ENCODE measurements around the gene RYR1.

DNA sequence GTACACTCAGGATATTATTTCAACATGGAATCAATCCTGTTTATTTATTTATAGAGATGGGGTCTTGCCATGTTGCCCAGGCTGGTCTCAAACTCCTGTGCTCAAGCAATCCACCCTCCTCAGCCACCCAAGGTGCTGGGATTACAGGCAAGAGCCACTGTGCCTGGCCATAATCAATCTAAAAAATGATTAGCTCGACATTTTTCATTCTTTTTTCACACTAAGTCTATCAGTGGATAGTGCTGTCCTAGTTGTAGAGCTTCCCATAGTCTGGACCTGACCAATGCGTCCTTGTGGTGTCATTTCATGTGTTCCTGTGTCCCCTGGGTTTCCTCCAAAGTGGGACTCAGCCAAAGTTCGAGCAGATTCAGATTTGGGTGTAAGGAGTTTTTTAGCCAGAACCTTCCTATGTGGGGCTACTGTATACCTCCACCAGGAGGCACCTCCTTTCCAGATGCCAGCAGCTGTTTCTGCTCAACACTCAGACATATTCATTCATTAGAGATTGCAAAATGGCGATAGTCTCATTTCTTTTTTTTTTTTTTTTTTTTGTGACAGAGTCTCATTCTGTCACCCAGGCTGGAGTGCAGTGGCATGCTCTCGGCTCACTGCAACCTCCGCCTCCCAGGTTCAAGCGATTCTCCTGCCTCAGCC lies 123.2 kb downstream of the RYR1 start:
- TF ChIP-seq, protein P1, sequence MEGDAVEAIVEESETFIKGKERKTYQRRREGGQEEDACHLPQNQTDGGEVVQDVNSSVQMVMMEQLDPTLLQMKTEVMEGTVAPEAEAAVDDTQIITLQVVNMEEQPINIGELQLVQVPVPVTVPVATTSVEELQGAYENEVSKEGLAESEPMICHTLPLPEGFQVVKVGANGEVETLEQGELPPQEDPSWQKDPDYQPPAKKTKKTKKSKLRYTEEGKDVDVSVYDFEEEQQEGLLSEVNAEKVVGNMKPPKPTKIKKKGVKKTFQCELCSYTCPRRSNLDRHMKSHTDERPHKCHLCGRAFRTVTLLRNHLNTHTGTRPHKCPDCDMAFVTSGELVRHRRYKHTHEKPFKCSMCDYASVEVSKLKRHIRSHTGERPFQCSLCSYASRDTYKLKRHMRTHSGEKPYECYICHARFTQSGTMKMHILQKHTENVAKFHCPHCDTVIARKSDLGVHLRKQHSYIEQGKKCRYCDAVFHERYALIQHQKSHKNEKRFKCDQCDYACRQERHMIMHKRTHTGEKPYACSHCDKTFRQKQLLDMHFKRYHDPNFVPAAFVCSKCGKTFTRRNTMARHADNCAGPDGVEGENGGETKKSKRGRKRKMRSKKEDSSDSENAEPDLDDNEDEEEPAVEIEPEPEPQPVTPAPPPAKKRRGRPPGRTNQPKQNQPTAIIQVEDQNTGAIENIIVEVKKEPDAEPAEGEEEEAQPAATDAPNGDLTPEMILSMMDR (IDR thresholded peaks at IDR 0.05; ENCODE audit: insufficient read depth, low read depth, low read length) = no peak
- no peak for TF ChIP-seq EZH2 (IDR thresholded peaks at IDR 0.05; ENCODE audit: insufficient read depth, low read length)

Data from astrocyte (in vitro differentiated cells and primary cell).